Fibroblast of skin of back (primary cell): ENCODE results near the gene GALP.
"Not testable (repeated sequence)": the region's sequence is repeated elsewhere in the genome, so short reads cannot be mapped to it uniquely, and the experiment has no call there.

Experiments
- DNase-seq: peaks from one replicate; pipeline ENCODE4 v3.0.0-alpha.2; 2013

Gene GALP

DNA sequence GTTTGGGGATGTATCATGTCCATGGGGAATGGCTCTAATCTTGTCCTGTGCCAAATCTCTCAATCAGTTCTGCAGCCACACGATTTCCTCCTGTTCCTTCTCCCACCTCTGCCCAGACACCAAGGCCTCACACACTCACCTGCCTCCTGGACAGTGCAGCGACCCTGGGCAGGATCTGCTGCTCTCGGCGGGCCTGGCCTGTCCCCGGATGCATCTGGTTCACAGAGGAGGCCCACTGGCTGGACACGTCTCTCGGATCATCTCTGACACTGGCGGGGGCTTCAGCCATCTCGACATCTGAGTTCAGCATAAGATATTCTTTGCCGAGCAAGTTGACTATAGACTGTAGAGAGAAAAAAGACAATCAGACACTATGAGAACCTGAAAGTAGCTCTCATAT is 15.9 kb downstream of the GALP start:
- DNase-seq: no peak

DNA sequence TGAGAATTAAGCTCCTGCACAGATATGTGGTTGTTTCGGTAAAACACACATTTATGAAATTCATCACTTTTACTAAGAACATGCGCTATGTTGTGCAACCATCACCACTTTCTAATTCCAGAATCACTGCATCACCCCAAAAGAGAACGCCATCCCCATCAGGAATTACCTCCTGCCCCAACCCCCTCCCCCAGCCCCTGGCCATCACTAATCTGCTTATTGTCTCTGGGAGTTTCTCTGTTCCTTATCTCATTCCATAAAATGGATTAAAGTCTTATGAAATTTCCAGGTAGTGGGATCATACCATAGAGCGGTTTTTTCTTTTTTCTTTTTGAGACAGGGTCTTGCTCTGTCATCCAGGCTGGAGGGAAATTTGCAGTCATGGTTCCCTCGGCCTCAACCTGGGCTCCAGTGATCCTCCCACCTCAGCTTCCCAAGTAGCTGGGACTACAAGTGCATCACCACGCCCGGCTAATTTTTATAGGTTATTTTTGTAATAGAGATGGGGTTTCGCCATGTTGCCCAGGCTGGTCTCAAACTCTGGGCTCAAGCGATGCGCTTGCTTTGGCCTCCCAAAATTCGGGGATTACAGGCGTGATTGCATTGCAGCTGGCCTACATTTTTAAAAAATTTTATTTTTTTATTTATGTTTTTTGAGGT is 18.3 kb downstream of the GALP start:
- no peak for DNase-seq

DNA sequence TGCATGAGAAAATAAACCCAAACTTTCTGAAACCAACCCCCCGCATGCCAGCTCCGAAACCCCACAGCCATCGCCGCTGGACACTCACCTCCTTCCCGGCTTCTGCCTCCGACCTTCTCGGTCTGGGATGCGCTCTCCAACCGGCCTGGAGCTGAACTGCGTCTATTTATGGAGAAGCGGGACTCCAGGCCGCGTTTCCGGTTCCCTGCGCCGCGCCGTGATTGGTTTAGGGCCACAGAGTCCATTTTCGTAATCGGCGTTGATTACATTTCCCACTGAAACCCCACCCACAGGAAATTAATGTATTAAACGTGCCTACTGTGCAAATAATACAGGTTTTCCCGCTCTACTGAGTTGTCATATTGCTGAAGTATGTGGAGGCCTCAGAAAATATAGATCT is 21.8 kb downstream of the GALP start, which contains the start of gene ZSCAN5B:
TSS of gene ZSCAN5B (minus strand) at position 138 of the 400 bp plus-strand sequence. CDS start 4,731 bp downstream, outside the sequence.
- not testable (repeated sequence) for DNase-seq

DNA sequence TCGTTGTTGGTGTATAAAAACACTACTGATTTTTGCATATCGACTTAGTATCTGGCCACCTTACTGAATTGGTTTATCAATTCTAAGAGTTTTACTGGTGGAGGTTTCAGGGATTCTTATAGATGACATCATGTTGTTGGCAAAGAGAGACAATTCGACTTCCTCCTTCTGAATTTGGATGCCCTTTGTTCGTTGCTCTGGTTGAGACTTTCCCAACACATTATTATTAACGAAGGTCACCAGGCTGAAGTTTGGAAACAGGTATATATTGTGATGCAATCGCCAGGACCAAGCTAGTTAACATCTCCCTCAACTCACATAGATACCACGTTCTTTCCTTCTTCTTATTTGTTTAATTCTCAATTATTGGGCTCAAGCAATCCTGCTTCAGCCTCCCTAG is 23.9 kb downstream of the GALP start:
- no peak for DNase-seq

DNA sequence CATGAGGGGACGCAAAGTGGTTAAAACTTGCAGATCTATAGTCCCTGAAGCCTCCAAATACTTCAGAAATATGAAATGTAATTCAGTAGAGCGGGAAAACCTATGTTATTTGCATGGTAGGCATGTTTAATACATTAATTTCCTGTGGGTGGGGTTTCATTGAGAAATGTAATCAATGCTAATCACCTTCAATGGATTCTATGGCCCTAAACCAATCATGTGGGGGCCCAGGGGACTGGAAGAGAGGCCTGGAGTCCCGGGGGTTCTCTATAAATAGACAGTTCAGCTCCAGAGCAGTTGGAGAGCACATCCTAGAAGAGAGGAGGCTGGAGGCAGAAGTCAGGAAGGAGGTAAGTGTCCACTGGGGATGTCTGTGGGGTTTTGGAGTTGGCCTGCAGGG is 26.2 kb downstream of the GALP start, which contains the start of gene ZSCAN5C:
TSS of gene ZSCAN5C (plus strand) at position 301 of the 400 bp plus-strand sequence. CDS start 3,641 bp downstream, outside the sequence.
- no peak for DNase-seq

DNA sequence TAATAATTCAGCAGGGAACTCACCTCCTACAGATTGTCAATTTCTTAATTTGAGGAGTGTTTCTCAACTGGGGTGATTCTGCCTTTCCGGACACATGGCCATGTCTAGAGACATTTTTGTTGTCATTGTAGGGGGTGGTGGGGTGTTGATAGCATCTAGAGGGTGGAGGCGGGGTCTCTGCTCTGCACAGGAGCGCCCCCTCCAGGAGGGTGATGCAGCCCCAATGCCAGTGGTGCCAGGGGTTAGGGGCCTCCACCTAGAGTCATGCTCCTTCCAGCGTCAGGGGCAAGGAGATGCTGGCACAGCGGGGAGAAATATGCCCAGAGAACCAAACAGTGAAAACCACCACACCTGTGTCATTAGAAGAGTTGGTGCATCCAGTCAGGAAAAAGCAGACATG is 31.8 kb downstream of the GALP start:
- not testable (repeated sequence) for DNase-seq

DNA sequence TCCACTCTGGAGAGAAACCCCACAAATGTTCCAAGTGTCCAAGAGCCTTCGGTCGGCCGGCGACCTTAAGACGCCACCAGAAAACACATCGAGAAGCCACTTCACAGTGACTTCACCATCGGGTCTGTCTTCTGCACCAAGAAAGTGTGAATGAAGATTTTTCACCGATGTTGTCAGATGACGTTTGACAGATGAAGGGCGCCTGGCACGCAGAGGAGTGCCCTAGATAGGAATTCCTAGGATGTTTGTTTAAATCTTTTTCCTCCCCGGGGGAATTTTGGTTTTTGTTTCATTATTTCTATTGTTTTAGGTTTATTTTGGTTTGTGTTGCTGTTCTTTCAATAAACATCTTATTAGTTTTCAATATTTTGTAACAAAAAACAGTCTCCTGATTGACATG is 33.3 kb downstream of the GALP start:
- DNase-seq: no peak

DNA sequence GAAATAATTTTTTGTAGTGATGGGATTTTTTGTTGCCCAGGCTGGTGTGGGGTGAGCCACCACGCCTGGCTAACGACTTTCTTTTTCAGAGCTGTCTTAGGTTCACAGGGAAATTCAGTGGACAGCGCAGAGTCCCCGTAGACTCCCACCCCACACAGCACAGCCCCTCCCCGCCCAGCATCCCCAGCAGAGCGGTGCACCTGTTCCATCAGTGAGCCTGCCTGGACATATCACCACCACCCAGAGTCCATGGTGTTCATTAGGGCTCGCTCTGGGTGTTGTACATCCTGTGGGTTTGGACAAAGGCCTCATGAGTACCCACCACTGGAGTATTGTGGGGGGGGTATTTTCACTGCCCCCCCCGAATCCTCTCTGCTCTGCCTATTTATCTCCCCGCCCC is 34.2 kb downstream of the GALP start:
- not testable (repeated sequence) for DNase-seq

DNA sequence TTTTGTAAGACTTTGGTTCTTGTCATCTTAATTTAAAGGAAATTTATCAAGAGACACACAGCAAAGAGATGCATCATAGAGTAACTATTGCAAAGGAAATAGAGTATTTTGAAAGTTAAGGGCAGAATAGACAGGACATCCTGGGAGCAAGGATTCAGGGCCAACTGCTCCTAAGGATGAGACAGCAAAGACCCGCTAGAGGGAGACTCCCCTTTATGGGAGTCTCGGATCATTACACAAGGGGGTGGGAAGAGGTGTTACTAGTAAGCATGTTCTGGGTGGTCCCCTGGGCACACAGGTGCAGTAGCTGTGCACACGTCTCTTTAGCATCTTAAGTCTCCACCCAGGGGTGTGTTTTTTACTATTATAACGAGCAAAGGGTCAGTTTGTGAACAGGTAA is 35.9 kb downstream of the GALP start:
- no peak for DNase-seq

DNA sequence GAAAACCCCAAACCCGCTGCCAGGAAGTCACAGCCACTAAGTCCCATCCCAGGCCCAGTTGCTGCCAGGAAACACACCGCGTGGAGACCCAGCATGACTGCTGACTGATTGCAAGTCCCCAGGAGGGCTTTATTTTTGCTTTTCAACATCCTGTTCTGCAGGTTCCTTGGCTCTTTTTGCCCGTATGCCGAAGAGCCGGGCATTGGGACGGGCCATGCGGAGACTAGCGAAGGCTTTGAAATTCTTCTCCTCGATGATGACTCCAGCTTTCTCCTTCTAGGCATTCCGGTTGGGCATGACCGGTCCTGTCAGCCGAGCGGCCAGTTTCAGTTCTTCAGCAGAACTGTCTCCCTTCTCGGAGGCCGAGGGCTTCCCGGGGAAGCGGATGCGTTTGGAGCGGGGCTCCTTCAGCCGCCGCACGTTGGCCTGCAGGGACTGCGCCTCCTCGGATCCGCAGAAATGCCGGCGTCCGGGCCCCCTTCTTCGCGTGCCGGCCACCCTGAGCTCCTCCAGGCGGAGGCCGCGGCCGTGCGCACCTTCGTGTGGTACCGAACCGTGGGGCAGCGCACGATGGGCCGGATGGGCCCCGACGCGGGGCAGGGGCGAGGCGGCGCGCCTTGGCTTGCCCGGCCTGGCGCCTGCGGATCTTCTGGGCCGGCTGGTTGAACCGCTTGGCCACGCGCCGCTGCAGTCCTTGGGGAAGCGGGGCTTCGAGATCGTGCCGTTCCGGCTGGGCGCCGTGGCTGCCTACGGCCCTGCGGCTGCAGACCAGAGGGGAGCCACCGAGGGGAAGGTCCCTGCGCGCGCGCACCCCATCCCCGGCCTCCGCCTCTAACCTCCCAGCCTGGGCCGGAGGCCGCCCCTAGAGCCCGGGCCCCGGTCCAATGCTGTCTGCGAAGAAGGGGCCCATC is 41.5 kb downstream of the GALP start:
- peak; percentile 37 for DNase-seq

DNA sequence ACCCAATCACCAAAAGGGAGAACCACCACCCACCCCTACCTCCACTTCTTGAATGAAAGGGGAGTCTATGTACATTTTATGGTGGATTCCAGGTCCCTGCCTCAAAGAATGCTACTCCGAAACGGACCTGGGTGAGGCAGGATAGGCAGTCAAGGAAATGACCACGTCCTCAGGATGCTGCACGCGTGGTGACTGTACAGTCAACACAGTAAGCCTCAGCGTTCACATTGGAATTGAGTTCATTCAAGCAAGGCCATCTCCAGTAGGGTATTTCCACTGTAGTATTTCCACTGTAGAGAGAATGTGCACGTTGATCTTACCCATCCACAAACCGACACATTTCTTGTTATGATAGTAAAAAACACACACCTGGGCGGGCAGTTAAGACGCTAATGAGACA is 43.2 kb downstream of the GALP start:
- no peak for DNase-seq

DNA sequence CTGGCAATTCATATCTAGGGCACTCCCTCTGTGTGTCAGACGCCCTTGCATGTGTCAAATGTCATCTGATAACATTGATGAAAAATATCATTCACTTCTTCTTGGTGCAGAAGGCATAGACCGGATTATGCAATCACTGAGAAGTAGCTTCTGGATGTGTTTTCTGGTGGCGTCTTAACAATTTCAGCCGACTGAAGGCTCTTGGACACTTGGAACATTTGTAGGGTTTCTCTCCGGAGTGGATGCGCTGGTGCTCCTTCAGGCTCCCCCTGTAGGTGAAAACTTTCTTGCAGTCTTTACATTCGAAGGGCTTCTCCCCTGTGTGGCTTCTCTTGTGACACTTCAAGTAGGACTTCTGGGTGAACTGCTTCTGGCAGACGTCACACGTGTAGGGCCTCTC is 45.6 kb downstream of the GALP start:
- DNase-seq: not testable (repeated sequence)

DNA sequence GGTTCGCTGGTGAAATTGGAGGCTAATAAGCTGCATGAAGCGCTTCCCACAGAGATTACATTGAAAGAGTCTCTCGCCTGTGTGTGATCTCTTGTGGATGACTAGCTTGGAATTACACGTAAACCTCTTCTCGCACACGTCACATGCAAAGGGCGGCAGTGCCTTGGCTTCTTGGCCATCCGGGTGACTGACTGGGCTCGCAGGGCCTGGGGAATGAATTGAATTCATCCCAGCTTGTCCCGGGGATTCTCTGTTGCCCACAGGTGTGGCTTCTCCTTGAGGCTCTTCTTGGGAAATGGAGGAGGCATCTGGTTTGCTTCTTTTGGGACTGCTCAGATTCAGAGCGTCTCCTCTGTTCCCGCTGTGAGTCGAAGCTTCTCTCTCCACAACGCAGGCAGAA is 46.0 kb downstream of the GALP start:
- no peak for DNase-seq

DNA sequence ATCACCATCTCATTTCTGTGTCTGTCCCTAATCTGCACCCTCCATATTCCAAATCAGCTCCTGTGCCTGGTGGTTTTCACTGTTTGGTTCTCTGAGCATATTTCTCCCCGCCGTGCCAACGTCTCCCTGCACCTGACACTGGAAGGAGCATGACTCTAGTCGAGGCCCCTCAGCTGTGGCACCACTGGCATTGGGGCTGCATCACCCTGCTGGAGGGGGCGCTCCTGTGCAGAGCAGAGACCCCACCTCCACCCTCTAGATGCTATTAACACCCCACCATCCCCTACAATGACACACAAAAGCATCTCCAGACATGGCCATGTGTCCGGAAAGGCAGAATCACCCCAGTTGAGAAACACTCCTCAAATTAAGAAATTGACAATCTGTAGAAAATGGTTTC is 47.1 kb downstream of the GALP start:
- DNase-seq: no peak

DNA sequence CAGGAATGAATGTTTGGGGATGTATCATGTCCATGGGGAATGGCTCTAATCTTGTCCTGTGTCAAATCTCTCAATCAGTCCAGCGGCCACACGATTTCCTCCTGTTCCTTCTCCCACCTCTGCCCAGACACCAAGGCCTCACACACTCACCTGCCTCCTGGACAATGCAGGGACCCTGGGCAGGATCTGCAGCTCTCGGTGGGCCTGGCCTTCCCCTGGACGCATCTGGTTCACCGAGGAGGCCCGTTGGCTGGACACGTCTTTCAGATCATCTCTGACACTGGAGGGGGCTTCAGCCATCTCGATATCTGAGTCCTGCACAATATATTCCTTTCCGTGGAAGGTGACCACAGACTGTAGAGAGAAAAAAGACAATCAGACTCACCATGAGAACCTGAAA is 47.7 kb downstream of the GALP start:
- DNase-seq: no peak
